Eye (tissue), 1 donor: ENCODE data around the gene ECHDC1.
"Not testable (repeated sequence)": the region's sequence is repeated elsewhere in the genome, so short reads cannot be mapped to it uniquely, and the experiment has no call there.

Experiments used
- DNase-seq: peaks from one replicate; pipeline ENCODE4 v3.0.0-alpha.2; 2015

The ECHDC1 gene

GRCh38 chr6:127341471-127342202, 1.8 kb downstream of the ECHDC1 start:
- DNase-seq, result no peak

GRCh38 chr6:127340171-127340570, 3.2 kb downstream of the ECHDC1 start:
- DNase-seq, result no peak

- DNase-seq, result no peak
Measured at GRCh38 chr6:127338936-127339335, 4.5 kb downstream of the ECHDC1 start.

- DNase-seq, result no peak
Measured at GRCh38 chr6:127332383-127332961, 10.9 kb downstream of the ECHDC1 start.

GRCh38 chr6:127331256-127331655, 12.2 kb downstream of the ECHDC1 start:
- not testable (repeated sequence) for DNase-seq

- DNase-seq, result no peak
Measured at GRCh38 chr6:127328043-127328609, 15.3 kb downstream of the ECHDC1 start.

- DNase-seq, result no peak
Measured at GRCh38 chr6:127319686-127320085, 23.7 kb downstream of the ECHDC1 start.

- DNase-seq, result no peak
Measured at GRCh38 chr6:127317388-127318128, 25.9 kb downstream of the ECHDC1 start.

- no peak for DNase-seq
Measured at GRCh38 chr6:127305741-127306140, 37.7 kb downstream of the ECHDC1 start.

- no peak for DNase-seq
Measured at GRCh38 chr6:127303917-127304316, 39.5 kb downstream of the ECHDC1 start.

GRCh38 chr6:127302728-127303660, 40.4 kb downstream of the ECHDC1 start:
- peak; percentile 78 for DNase-seq

GRCh38 chr6:127301199-127301700, 42.2 kb downstream of the ECHDC1 start:
- DNase-seq, result peak; percentile 14

GRCh38 chr6:127300411-127300810, 43.0 kb downstream of the ECHDC1 start:
- DNase-seq, result peak; percentile 45

- no peak for DNase-seq
Measured at GRCh38 chr6:127299522-127300240, 43.7 kb downstream of the ECHDC1 start.

- no peak for DNase-seq
Measured at GRCh38 chr6:127298475-127298874, 44.9 kb downstream of the ECHDC1 start.

- no peak for DNase-seq
Measured at GRCh38 chr6:127297502-127298070, 45.8 kb downstream of the ECHDC1 start.

GRCh38 chr6:127291495-127291894, 51.9 kb downstream of the ECHDC1 start:
- no peak for DNase-seq

- DNase-seq, result no peak
Measured at GRCh38 chr6:127290391-127291265, 52.8 kb downstream of the ECHDC1 start.

- DNase-seq, result no peak
Measured at GRCh38 chr6:127289934-127290333, 53.5 kb downstream of the ECHDC1 start.

- DNase-seq, result no peak
Measured at GRCh38 chr6:127288705-127289104, 54.7 kb downstream of the ECHDC1 start.
